SIG-M5 treated with dmso at 0.1 percent for 504 hours (cell line): Measurements from ENCODE around the gene PDE3A.
"Not testable (repeated sequence)": the region's sequence is repeated elsewhere in the genome, so short reads cannot be mapped to it uniquely, and the experiment has no call there.

Source experiments
- DNase-seq: peaks from one replicate; lab custom pipeline; 2025; ENCODE audit not compliant: unreplicated experiment; lab: John Stamatoyannopoulos, UW

The PDE3A gene

DNA sequence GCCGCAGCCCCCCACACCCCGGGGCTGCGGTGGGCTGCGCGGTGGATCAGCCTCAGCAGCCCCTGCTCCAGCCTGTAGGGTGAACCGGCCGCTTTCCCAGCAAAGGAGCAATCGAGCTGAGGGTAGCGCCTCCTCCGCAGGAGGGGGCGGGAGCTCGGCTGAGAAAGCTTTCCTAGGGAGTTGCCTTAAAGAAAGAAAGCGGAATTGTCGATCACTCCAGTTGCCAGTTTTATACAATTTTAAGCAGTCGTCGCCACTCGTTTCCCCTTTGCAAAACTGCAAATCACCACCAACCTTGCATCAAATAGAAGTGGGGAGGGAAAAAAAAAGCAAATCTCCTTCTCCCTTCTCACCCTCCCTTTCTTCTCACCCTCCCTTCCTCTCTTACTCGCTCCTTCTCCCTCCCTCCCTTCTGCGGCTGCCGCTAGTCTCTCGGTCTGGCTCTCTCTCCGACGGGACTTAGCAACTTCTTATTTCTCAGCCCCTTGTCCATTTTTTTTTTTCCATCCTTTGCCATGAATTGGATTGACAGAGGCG, at the start of gene PDE3A:
Gene PDE3A, plus strand, starts transcription at position 424 of the 537 bp plus-strand sequence. CDS start 748 bp downstream, outside the sequence.
- peak; percentile 89 for DNase-seq

- DNase-seq = no peak
These were observed 49.0 kb upstream of the PDE3A start for GRCh38 chr12:20319366-20319765.

DNA sequence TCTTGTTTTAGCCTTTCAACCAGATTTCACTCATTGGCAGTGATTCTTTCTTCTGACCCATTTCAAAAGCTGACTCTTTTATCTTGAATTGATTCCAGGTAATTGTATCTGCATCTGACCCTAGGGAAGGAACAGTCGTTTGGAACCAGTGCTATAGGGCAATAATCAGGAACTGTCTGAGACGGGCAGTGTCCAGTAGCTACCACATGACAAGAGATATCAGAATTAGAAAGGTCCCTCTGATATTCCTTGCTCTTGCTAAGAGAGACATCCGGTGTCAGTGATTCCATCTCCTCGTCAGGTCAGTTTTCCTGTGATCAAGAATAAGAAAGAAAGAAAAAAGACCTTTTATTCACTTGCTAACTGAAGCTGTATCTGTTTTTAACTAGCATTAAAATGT, 47.8 kb upstream of the PDE3A start:
- DNase-seq = no peak

DNA sequence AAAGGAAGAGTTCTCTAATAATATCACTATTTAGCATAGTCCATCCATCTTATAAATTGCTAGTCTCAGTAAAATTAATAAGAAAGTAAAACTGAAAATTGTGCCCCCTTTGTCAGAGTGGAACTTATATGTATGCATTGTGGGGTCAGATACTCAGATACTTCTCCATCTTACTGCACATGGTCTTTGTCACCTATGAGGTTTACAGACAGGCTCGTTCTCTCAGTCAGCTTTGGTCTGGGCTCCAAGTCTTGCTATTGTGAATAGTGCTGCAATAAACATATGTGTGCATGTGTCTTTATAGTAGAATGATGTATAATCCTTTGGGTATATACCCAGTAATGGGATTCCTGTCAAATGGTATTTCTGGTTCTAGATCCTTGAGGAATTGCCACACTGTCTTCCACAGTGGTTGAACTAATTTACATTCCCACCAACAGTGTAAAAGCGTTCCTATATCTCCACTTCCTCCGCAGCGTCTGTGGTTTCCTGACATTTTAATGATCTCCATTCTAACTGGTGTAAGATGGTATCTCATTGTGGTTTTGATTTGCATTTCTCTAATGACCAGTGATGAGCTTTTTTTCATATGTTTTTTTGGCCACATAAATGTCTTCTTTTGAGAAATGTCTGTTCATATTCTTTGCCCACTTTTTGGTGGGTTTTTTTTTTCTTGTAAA, 37.4 kb upstream of the PDE3A start:
- not testable (repeated sequence) for DNase-seq

DNA sequence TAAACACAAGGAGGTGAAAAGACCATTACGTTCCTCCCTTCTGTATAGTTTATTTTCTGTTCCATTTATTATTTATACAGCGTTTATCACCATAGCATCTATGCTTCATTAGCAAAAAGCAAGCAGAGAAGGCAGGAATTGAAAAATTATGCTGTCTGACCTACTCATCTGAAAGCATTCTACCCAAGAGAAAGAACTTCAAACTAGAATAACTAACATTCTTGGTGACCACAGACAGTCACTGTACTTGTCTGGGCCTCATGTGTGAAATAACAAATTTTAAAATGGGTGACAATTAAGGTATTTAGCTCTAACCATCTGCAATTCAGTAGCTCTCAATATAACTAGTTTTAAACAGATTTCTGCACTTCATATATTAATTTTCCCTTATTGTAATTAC, 29.3 kb upstream of the PDE3A start:
- DNase-seq = no peak

- no peak for DNase-seq
These were observed 26.2 kb upstream of the PDE3A start for GRCh38 chr12:20342111-20342510.

- DNase-seq = no peak
These were observed 22.5 kb upstream of the PDE3A start for GRCh38 chr12:20345866-20346265.

DNA sequence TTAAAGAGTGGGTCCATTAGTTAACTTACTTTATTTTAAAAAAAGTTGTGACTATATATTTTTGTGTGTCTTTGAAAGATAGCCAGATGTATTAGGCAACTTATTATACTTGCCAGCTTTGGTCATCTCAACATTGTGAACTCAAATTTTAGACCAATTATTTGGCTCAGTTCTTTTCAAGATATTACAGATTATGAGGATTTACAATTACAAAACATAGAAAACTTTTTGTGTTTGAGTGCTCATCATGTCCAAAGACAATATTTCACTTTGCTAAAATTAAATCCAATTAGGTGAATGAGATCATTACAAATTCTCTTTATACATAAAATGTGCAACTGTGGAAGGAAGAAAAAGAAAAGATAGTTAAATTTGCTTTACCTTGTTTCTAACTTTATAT, 18.3 kb upstream of the PDE3A start:
- no peak for DNase-seq

- no peak for DNase-seq
These were observed 17.8 kb upstream of the PDE3A start for GRCh38 chr12:20350495-20350894.

- DNase-seq = no peak
These were observed 16.9 kb upstream of the PDE3A start for GRCh38 chr12:20351406-20351805.

DNA sequence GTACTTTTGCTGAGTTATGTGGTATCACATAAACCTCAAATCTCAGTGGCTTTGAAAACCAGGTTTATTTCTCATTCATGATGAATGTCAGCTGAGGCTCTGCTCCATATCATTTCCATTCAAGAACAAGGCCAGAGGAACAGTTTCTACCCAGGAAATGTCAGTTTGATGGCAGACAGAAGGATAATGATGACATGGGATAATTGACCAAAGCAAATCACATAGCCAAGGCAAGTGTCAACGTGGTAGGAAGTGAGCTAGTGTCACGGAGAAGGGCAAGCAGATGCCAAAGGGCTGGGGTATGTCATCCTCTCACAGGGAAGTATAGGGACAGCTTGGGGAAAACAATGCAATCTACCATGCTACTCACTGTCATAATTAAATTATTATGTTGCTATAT, 12.3 kb upstream of the PDE3A start:
- DNase-seq = no peak

- DNase-seq = no peak
These were observed 7.9 kb upstream of the PDE3A start for GRCh38 chr12:20360407-20360806.

- DNase-seq = no peak
These were observed 6.9 kb upstream of the PDE3A start for GRCh38 chr12:20361416-20361815.

DNA sequence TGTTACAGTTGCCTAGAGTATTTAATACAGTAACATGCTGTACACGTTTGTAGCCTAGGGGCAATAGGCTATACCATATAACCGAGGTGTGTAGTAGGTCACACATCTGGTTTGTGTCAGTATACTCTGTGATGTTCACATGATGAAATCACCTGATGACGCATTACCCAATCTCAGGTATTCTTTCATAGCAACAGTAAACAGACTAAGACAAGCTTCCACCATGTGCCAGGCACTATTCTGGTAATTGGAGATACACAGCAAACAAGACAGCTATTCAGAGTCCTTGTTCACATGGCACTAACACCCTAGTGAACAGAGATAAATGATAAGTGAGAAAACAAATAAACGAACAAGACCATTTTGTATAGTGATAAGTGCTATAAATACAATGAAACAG, 3.8 kb upstream of the PDE3A start:
- no peak for DNase-seq

GRCh38 chr12:20366776-20367409, 1.4 kb upstream of the PDE3A start:
- no peak for DNase-seq

DNA sequence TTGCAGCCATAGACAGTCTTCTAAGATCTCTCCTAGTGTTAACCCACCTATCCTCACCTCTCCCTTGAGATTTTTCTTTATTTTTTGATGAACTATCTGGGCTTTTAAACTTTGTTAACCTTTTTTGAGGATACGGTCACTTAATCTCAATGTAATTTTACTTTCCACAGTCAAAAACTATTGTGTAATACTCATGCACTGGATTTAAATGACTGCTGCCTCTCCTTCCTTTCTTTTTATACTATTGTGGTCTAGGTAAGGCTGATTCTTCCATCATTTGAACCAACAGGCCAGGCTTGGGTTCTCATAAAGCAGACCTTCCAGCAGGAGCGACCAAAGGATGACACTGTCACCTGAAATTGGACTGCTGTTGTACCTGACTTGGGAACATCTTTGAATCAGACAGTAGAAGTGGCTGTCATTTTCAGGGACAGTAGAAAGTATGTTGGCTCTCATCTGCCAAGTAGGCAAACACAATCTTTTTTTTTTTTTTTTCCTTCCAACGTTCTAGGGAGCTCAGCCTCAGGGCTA, 689 bp upstream of the PDE3A start:
- no peak for DNase-seq

GRCh38 chr12:20368651-20369304, 441 bp downstream of the PDE3A start:
- DNase-seq = peak; percentile 21

GRCh38 chr12:20369305-20370013, 1.1 kb downstream of the PDE3A start:
- peak; percentile 41 for DNase-seq

- no peak for DNase-seq
These were observed 1.7 kb downstream of the PDE3A start for GRCh38 chr12:20370014-20370386.

GRCh38 chr12:20370866-20371519, 2.7 kb downstream of the PDE3A start:
- no peak for DNase-seq
